Stimulated activated CD4-positive, alpha-beta T cell treated with anti-CD3 and anti-CD28 coated beads, Interleukin-1b, Interleukin-23, amount 100 ng/mL, for 24 hours (primary cell): ENCODE measurements around the gene CORO2B.

Experiments
- DNase-seq, 4 experiments: peaks; one replicate each; pipeline ENCODE4 v3.0.0-alpha.2; 2020; ENCODE audit warnings: low read depth in 4 of 4, low spot score in 1 of 4

Gene CORO2B

DNA sequence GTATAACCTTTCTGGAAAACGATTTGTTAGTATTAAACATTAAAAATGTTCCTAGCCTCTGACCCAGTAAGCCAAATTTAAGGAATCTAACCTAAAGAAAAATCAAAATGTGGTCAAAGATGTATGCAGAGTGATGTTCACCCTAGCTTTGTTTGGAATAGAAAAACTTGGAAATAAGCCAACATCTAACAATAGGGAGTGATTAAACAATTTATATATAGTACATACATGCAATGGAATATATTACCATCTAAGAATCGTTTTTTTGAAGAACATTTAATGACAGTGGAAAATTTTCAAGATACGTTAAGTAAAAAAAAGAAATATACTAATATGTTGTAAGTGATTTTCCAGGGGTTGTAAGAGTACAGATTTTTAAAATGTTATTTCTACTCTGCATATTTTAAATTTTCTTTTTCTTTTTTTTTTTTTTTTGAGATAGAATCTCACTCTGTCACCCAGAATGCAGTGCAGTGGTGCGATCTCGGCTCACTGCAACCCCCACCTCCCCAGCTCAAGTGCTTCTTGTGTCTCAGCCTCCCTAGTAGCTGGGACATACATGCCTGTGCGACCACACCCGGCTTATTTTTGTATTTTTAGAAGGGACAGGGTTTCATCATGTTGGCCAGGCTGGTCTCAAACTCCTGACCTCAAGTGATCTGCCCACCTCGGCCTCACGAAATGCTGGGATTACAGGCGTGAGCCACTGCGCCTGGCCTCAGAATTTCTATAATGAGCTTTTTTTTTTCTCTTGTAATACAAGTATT is 187.0 kb downstream of the CORO2B start:
- DNase-seq, result no peak

DNA sequence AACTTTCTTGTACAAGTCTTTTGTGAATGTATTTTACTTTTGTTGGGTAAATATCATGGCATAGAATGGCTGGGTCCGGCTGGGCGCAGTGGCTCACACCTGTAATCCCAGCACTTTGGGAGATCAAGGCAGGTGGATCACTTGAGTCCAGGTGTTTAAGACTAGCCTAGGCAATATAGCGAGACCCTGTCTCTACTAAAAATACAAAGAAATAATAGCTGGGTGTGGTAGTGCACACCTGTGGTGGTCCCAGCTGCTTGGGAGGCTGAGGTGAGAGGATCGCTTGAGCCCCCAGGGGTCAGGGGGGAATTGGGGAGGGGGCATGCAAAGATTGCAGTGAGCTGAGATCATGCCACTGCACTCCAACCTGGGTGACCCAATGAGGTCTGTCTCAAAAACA is 189.0 kb downstream of the CORO2B start:
- DNase-seq, result no peak

DNA sequence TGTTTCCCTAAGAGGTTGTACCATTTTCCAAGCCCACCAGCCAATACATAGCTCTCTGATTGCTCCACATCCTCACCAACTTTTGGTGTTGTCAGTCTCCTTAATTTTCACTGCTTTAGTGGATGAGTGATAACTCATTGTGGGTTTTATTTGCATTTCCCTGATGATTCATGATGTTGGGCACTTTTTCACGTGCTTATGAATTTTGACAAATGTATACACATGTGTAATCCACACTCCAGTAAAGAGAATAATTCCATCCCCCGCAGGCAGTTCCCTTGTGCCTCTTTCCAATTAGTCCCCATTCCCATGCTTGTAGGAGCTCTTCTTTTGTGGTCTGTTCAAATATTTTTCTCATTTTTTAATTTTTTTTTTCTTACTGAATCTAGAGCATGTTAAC is 189.5 kb downstream of the CORO2B start:
- no peak for DNase-seq

- DNase-seq, result no peak
Measured at GRCh38 chr15:68769702-68770101, 190.9 kb downstream of the CORO2B start.

GRCh38 chr15:68770216-68770615 is 191.4 kb downstream of the CORO2B start:
- DNase-seq, result no peak

DNA sequence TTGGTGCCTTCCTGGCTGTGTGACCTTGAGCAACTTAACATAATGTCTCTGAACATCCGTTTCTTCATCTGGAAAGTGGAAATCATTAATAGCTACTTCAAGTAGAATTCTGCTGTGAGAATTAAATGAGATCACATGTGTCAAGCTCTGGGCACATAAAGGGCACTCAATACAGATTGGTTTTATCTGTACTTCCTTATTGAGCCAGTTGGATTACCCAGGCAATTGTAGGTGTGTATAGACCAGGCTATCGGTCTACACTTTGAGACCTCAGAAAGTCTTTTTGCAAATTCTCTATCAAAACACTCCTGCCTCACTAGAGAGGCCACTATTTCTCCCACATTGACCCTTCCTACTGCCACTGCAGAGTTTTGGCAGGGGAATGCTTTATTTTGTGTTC is 194.2 kb downstream of the CORO2B start:
- DNase-seq, result no peak

GRCh38 chr15:68774120-68774519 is 195.3 kb downstream of the CORO2B start:
- DNase-seq, result no peak

GRCh38 chr15:68774521-68775235 is 195.9 kb downstream of the CORO2B start:
- no peak for DNase-seq

DNA sequence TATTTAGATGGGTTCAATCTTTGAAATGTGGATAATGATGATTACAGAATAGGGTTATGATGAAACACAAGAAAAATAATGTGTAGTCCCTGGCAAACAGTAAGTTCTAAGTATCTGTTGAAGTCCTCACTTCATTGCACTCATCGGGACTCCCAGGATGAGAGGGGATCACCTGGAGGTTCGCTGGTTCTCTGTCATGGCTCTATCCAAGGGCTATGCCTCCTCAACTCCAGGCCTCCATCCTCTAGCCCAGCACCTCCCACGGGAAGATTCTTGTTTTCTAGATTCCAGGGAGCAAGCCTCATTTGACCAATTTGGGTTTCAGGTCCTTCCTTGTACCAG is 196.4 kb downstream of the CORO2B start:
- no peak for DNase-seq

DNA sequence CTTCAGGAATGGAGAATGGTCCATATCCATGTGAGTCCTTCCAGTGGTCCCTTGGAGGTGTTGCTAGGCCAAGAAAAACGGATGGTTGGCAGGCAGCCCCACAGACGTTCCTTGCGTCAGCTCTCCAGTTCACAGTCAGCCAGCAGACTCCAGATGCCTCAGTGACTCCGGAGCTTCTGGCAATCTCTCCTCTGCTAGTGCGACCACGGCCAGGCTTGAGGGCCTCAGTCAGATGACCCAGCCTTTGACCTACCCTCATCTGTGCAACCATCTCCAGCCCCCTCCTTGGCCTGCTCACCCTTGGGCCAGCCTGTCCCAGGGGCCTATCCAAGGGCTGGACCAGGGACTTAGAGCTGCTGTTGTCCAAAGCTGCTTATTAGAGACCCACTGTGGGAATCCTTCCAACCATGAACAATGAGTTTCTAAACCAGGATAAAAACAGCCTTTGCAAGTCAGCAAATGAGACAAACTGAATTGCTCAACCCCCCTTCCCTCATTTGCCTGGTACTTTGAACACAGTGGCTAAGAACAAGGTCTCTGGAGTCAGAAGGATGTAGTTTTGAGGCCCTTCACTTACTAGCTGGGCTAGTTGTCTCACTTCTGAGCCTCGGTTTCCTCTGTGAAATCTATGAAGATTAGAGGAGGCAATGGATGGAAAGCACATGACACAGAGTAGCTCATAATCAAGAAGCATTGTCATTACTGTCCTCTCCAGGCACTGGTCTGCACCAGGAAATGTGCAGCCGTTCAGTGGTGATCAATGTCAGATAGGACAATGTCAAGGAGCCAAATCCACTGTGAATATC is 197.1 kb downstream of the CORO2B start:
- DNase-seq, result no peak

GRCh38 chr15:68776477-68777270 is 197.9 kb downstream of the CORO2B start:
- DNase-seq, result no peak
